HL-60 (cell line): ENCODE data around the gene IFT20.

ENCODE experiments used
- DNase-seq, 2 experiments: peaks; one replicate each; pipeline ENCODE4 v3.0.0-alpha.2; 2010 to 2020; ENCODE audit warnings: low read depth in 1 of 2, low spot score in 1 of 2
- H3K27ac ChIP-seq: fragments of 250-450 bp; sonication (Bioruptor Pico); replicated peaks from 2 replicates; pipeline ENCODE4 v1.5.1; 2020; ENCODE audit warnings: mild to moderate bottlenecking, moderate library complexity
- H3K27me3 ChIP-seq: fragments of 250-450 bp; sonication (Bioruptor Pico); 2 replicates; pipeline ENCODE4 v1.5.1; 2021; ENCODE audit warnings: mild to moderate bottlenecking, moderate library complexity; ENCODE audit not compliant: insufficient read depth, poor library complexity, severe bottlenecking
- H3K4me3 ChIP-seq: replicated peaks from 2 replicates; pipeline ENCODE4 v1.5.1; 2011; ENCODE audit warnings: mild to moderate bottlenecking, control low read depth, low read length; ENCODE audit not compliant: insufficient read depth
- GABPA ChIP-seq: IDR thresholded peaks from 2 replicates; pipeline ENCODE4 v1.6.1; 2012; ENCODE audit warnings: low read depth
- POLR2AphosphoS5 ChIP-seq: IDR thresholded peaks from 2 replicates; pipeline ENCODE4 v1.6.1; 2012; ENCODE audit warnings: low read depth
- SPI1 ChIP-seq: IDR thresholded peaks from 2 replicates; pipeline ENCODE4 v1.6.1; 2012; ENCODE audit warnings: low read depth, mild to moderate bottlenecking, borderline replicate concordance
- TF ChIP-seq, protein P1 (sequence below): IDR thresholded peaks from one replicate; pipeline ENCODE4 v1.5.1; 2011; ENCODE audit warnings: low read length, control low read depth, inconsistent platforms; ENCODE audit not compliant: insufficient read depth
- TF ChIP-seq, protein P2 (sequence below): IDR thresholded peaks from 2 replicates; pipeline ENCODE4 v1.6.1; 2012; ENCODE audit warnings: low read depth; ENCODE audit not compliant: insufficient replicate concordance

IFT20 gene

DNA sequence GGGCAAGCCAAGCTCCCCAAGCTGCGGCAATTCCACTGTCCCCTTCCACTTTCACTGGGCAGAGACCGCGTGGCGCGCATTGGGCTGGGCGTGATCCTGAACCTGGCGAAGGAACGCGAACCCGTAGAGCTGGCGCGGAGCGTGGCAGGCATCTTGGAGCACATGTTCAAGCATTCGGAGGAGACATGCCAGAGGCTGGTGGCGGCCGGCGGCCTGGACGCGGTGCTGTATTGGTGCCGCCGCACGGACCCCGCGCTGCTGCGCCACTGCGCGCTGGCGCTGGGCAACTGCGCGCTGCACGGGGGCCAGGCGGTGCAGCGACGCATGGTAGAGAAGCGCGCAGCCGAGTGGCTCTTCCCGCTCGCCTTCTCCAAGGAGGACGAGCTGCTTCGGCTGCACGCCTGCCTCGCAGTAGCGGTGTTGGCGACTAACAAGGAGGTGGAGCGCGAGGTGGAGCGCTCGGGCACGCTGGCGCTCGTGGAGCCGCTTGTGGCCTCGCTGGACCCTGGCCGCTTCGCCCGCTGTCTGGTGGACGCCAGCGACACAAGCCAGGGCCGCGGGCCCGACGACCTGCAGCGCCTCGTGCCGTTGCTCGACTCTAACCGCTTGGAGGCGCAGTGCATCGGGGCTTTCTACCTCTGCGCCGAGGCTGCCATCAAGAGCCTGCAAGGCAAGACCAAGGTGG is 46.0 kb upstream of the IFT20 start:
- TF ChIP-seq SPI1 (no peak), POLR2AphosphoS5 (no peak), GABPA (no peak)
- TF ChIP-seq, protein P1, sequence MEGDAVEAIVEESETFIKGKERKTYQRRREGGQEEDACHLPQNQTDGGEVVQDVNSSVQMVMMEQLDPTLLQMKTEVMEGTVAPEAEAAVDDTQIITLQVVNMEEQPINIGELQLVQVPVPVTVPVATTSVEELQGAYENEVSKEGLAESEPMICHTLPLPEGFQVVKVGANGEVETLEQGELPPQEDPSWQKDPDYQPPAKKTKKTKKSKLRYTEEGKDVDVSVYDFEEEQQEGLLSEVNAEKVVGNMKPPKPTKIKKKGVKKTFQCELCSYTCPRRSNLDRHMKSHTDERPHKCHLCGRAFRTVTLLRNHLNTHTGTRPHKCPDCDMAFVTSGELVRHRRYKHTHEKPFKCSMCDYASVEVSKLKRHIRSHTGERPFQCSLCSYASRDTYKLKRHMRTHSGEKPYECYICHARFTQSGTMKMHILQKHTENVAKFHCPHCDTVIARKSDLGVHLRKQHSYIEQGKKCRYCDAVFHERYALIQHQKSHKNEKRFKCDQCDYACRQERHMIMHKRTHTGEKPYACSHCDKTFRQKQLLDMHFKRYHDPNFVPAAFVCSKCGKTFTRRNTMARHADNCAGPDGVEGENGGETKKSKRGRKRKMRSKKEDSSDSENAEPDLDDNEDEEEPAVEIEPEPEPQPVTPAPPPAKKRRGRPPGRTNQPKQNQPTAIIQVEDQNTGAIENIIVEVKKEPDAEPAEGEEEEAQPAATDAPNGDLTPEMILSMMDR, result no peak
- TF ChIP-seq, protein P2, sequence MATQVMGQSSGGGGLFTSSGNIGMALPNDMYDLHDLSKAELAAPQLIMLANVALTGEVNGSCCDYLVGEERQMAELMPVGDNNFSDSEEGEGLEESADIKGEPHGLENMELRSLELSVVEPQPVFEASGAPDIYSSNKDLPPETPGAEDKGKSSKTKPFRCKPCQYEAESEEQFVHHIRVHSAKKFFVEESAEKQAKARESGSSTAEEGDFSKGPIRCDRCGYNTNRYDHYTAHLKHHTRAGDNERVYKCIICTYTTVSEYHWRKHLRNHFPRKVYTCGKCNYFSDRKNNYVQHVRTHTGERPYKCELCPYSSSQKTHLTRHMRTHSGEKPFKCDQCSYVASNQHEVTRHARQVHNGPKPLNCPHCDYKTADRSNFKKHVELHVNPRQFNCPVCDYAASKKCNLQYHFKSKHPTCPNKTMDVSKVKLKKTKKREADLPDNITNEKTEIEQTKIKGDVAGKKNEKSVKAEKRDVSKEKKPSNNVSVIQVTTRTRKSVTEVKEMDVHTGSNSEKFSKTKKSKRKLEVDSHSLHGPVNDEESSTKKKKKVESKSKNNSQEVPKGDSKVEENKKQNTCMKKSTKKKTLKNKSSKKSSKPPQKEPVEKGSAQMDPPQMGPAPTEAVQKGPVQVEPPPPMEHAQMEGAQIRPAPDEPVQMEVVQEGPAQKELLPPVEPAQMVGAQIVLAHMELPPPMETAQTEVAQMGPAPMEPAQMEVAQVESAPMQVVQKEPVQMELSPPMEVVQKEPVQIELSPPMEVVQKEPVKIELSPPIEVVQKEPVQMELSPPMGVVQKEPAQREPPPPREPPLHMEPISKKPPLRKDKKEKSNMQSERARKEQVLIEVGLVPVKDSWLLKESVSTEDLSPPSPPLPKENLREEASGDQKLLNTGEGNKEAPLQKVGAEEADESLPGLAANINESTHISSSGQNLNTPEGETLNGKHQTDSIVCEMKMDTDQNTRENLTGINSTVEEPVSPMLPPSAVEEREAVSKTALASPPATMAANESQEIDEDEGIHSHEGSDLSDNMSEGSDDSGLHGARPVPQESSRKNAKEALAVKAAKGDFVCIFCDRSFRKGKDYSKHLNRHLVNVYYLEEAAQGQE, result no peak
- Histone ChIP-seq H3K27me3 (peaks cover 20% of the 10 kb centered on the region), H3K27ac (no peak overlapping the region), H3K4me3 (no peak overlapping the region)
- DNase-seq, result no peak

DNA sequence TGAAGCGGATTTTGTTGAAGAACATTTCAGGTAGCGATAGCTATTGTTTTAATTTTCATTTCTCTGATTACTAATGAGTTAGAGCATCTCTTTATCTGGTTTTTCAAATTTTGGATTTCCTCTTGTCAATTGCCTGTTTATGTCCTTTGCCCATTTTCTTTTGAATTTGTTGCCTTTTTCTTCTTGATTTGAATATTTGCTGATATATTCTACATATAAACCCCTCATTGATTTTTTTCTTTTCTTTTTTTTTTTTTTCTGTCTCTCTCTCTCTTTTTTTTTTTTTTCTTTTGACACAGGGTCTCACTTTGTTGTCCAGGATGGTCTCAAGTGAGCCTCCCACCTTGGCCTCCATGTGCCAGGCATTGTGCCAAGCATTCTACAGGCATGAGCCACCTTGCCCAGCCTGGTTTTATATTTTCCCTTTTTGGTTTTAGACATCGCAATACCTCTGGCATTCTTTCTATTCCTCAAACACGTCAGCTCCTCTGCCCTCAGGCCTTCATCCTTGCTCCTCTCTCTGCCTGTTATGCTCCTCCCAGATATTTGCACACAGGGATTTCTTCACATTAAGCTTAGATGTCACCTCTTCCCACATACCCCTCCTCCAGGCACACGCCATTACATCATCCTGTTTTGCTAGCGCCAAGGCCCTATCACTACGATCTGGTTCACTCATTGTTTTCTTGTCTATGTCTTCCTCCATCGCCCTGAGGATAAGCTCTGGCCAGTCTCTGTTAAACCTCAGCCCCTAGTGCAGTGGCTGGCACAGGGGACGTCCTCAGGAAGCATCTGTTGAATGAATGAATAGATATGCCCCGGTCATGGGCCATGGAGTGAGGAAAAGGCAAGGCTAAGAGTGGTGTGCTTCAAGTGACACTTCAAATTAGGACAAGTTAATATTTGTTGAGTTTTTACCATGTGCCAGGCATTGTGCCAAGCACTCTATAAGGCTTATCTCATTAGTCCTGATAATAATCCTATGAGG is 44.8 kb upstream of the IFT20 start:
- peak in 1 of 2 experiments; percentile 25 for DNase-seq
- no peak overlapping the region for H3K27ac ChIP-seq
- no peak for TF ChIP-seq POLR2AphosphoS5
- no peak for TF ChIP-seq SPI1
- TF ChIP-seq, protein P2, result no peak
- no peak for TF ChIP-seq GABPA
- TF ChIP-seq, protein P1, result no peak

DNA sequence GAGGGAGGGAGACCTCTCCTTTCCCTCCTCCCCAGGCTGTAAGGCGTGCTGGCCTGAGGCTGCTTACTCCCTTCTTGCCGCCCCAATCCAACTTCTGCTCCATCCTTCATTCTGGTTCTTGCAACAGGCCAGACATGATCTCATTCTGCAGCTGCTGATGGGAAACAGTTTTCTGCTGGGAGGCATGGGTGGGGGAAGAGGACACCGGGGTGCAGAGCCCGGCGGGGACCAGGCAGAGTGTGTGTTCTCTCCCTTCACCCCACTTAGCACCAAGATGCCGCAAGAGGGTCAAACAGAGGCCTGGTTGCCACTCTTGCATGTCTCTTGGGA is 37.6 kb upstream of the IFT20 start:
- no peak for DNase-seq
- TF ChIP-seq, protein P2, result no peak
- TF ChIP-seq, protein P1, result no peak
- TF ChIP-seq SPI1, result no peak
- TF ChIP-seq POLR2AphosphoS5, result no peak
- TF ChIP-seq GABPA, result no peak
- H3K4me3 ChIP-seq, result no peak overlapping the region
- no peak overlapping the region for H3K27ac ChIP-seq
- peaks cover 12% of the 10 kb centered on the region for H3K27me3 ChIP-seq

More for the DNA sequence above, 44.8 kb upstream of the IFT20 start:
- Histone ChIP-seq H3K4me3 (no peak overlapping the region), H3K27me3 (peaks cover 18% of the 10 kb centered on the region)
